Epithelial cell of proximal tubule (primary cell): Measurements from ENCODE around the gene ZNF865. TPM values are rescaled to one million over a fixed set of nuclear protein-coding genes. Genes with fewer than 3 reads are reported as not detected.

ENCODE experiments used
- DNase-seq: peaks from one replicate; pipeline ENCODE4 v3.0.0-alpha.2; 2011; ENCODE audit warnings: low read depth
- H3K4me3 ChIP-seq: 2 replicates; pipeline ENCODE4 v1.5.1; 2011; ENCODE audit warnings: low read depth, mild to moderate bottlenecking, low read length
- CTCF ChIP-seq: conservative IDR thresholded peaks from 2 replicates; pipeline ENCODE4 v1.5.1; 2012; ENCODE audit warnings: low read depth, mild to moderate bottlenecking, low read length
- total RNA-seq: library from RNA; depleted of rRNA; stranded (reverse); fragments of >200 nt; gene quantifications from 2 replicates; pipeline ENCODE4 v1.2.3, GENCODE V29; 2015

ZNF865 gene
- total RNA-seq, 1 donor from 2014 or later, result 6.2 TPM

GRCh38 chr19:55663846-55664536 lies 58.5 kb downstream of the ZNF865 start:
- DNase-seq, result no peak
- no peak overlapping the region for H3K4me3 ChIP-seq
- TF ChIP-seq CTCF, result no peak

- TF ChIP-seq CTCF, result no peak
- no peak for DNase-seq
- no peak overlapping the region for H3K4me3 ChIP-seq
These were observed 61.0 kb downstream of the ZNF865 start for GRCh38 chr19:55666343-55667005.

Other genes with a start within 250 kb of the ZNF865 start
- gene GARIN5B, start 242.4 kb upstream of the ZNF865 start, total RNA-seq, result not detected in 2 replicates
- gene IL11, start 235.2 kb upstream of the ZNF865 start, total RNA-seq, result 31.0 and 42.8 TPM in 2 replicates
- gene TMEM190, start 228.8 kb upstream of the ZNF865 start, total RNA-seq, result not detected in 2 replicates
- gene TMEM238, start 221.4 kb upstream of the ZNF865 start, total RNA-seq, result 16.3 and 21.4 TPM in 2 replicates
- 412 and 480 TPM in 2 replicates for gene RPL28, start 219.7 kb upstream of the ZNF865 start, total RNA-seq
- 383 and 458 TPM in 2 replicates for gene UBE2S, start 197.9 kb upstream of the ZNF865 start, total RNA-seq
- gene SHISA7, start 162.3 kb upstream of the ZNF865 start, total RNA-seq, result 0.17 TPM in 1 of 2 replicates, not detected in the other
- gene ISOC2, start 144.0 kb upstream of the ZNF865 start, total RNA-seq, result 58.7 and 71.2 TPM in 2 replicates
- gene C19orf85, start 140.9 kb upstream of the ZNF865 start, total RNA-seq, result not detected in 2 replicates
- gene ZNF628, start 129.0 kb upstream of the ZNF865 start, total RNA-seq, result 4.2 and 6.2 TPM in 2 replicates
- gene NAT14, start 120.5 kb upstream of the ZNF865 start, total RNA-seq, result 29.0 and 29.2 TPM in 2 replicates
- gene SSC5D, start 117.2 kb upstream of the ZNF865 start, total RNA-seq, result 0.86 TPM in 1 of 2 replicates, not detected in the other
- gene SBK2, start 68.5 kb upstream of the ZNF865 start, total RNA-seq, result 0.58 and 2.9 TPM in 2 replicates
- gene SBK3, start 60.1 kb upstream of the ZNF865 start, total RNA-seq, result 0.23 TPM in 1 of 2 replicates, not detected in the other
- 10.0 and 11.4 TPM in 2 replicates for gene ZNF579, start 24.8 kb upstream of the ZNF865 start, total RNA-seq
- gene FIZ1, start 6.1 kb upstream of the ZNF865 start, total RNA-seq, result 5.5 and 9.7 TPM in 2 replicates
- gene ZNF524, start 5.4 kb upstream of the ZNF865 start, total RNA-seq, result 16.4 and 18.0 TPM in 2 replicates
- 0.58 and 4.0 TPM in 2 replicates for gene ZNF784, start 18.9 kb downstream of the ZNF865 start, total RNA-seq
- gene ZNF580, start 35.4 kb downstream of the ZNF865 start, total RNA-seq, result 10.6 and 10.8 TPM in 2 replicates
- 27.2 and 29.2 TPM in 2 replicates for gene ZNF581, start 38.0 kb downstream of the ZNF865 start, total RNA-seq
- 10.2 and 17.9 TPM in 2 replicates for gene CCDC106, start 42.6 kb downstream of the ZNF865 start, total RNA-seq
- 142 and 205 TPM in 2 replicates for gene U2AF2, start 49.4 kb downstream of the ZNF865 start, total RNA-seq
- 102 and 151 TPM in 2 replicates for gene EPN1, start 69.6 kb downstream of the ZNF865 start, total RNA-seq
- not detected in 2 replicates for gene NLRP9, start 132.8 kb downstream of the ZNF865 start, total RNA-seq
- gene RFPL4A, start 153.4 kb downstream of the ZNF865 start, total RNA-seq, result not detected in 2 replicates
- not detected in 2 replicates for gene RFPL4AL1, start 163.5 kb downstream of the ZNF865 start, total RNA-seq
- gene NLRP11, start 226.4 kb downstream of the ZNF865 start, total RNA-seq, result not detected in 2 replicates
- gene NLRP4, start 230.9 kb downstream of the ZNF865 start, total RNA-seq, result not detected in 2 replicates